HCT116 (cell line): Measurements from ENCODE around the gene MAFG. TPM values are rescaled to one million over a fixed set of nuclear protein-coding genes. Genes with fewer than 3 reads are reported as not detected.

Experiments
- ATAC-seq: fragments of 200-7000 bp; cut with Tn5 transposase; 2 replicates; pipeline ENCODE4 v1.9.1; 2020; ENCODE audit warnings: mild to moderate bottlenecking, moderate library complexity
- BruUV-seq: library from RNA; stranded (reverse); fragments of 400-500 nt; replicated peaks from 2 replicates; lab custom pipeline; 2021; lab: Mats Ljungman, UMichigan
- CTCF ChIA-PET: fragments of 300-600 bp; sonication (Branson Sonifier 250); formaldehyde crosslinking; loops from one replicate; lab custom pipeline; 2021; ENCODE audit warnings: antibody characterized with exemption; lab: Charles Lee
- POLR2A ChIA-PET: fragments of 300-600, 350-600 bp; sonication (Branson Sonifier 250); formaldehyde crosslinking; loops from one replicate; lab custom pipeline; 2021; ENCODE audit warnings: antibody characterized with exemption; lab: Charles Lee
- RAD21 ChIA-PET, 2 experiments: fragments of 300-600 bp; sonication (Branson Sonifier 250); formaldehyde crosslinking; loops; one replicate each; lab custom pipeline; 2023; ENCODE audit warnings: low total read pairs in 2 of 2; ENCODE audit not compliant: uncharacterized antibody in 2 of 2, unreplicated experiment in 2 of 2, low non-redundant PET in 1 of 2; lab: Charles Lee
- DNase-seq: peaks from one replicate; pipeline ENCODE4 v3.0.0-alpha.2; 2010; ENCODE audit warnings: low read depth, low spot score
- H2AFZ ChIP-seq: fragments of 200-600 bp; shearing (Covaris generic), sonication (generic); 2 replicates; pipeline ENCODE4 v1.6.1; 2017; ENCODE audit warnings: low read depth, mixed run types, mixed read lengths, antibody characterized with exemption, low read length; ENCODE audit not compliant: poor library complexity, severe bottlenecking
- H3K27ac ChIP-seq: 2 replicates; pipeline ENCODE4 v1.5.1; 2012; ENCODE audit warnings: low read depth, low read length
- H3K27me3 ChIP-seq: fragments of 200-600 bp; sonication (generic); 2 replicates; pipeline ENCODE4 v1.6.1; 2016; ENCODE audit warnings: mixed run types, low read length, mixed read lengths; ENCODE audit not compliant: insufficient read depth
- H3K36me3 ChIP-seq, 2 experiments: fragments of 200-500 bp in 1 of 2; fragments of 200-600 bp in 1 of 2; sonication (Bioruptor generic) in 1 of 2; sonication (generic) in 1 of 2; 2 replicates each; pipeline versions ENCODE4 v1.5.1 to v1.6.1; 2014 to 2016; ENCODE audit warnings: low read length in 2 of 2, inconsistent platforms in 1 of 2, mixed read lengths in 1 of 2, mixed run types in 1 of 2; ENCODE audit not compliant: insufficient read depth in 2 of 2, control insufficient read depth in 1 of 2
- H3K4me1 ChIP-seq, 2 experiments: fragments of 200-600 bp in 1 of 2; sonication (generic) in 1 of 2; 2 replicates each; pipeline versions ENCODE4 v1.5.1 to v1.6.1; 2012 to 2017; ENCODE audit warnings: low read length in 2 of 2, inconsistent platforms in 1 of 2, mild to moderate bottlenecking in 1 of 2, mixed read lengths in 1 of 2, mixed run types in 1 of 2, moderate library complexity in 1 of 2; ENCODE audit not compliant: insufficient read depth in 2 of 2, control insufficient read depth in 1 of 2
- H3K4me2 ChIP-seq: fragments of 200-600 bp; sonication (generic); 2 replicates; pipeline ENCODE4 v1.6.1; 2017; ENCODE audit warnings: mixed run types, low read length, mixed read lengths
- H3K4me3 ChIP-seq, 2 experiments: fragments of 200-600 bp in 1 of 2; sonication (generic) in 1 of 2; replicated peaks in 1 of 2; 2 replicates each; pipeline ENCODE4 v1.5.1; 2011 to 2016; ENCODE audit warnings: low read length in 2 of 2, control low read depth in 1 of 2, low read depth in 1 of 2, mild to moderate bottlenecking in 1 of 2, mixed read lengths in 1 of 2, mixed run types in 1 of 2
- H3K79me2 ChIP-seq: fragments of 200-600 bp; sonication (generic); 2 replicates; pipeline ENCODE4 v1.6.1; 2017; ENCODE audit warnings: mild to moderate bottlenecking, mixed run types, low read length, moderate library complexity, mixed read lengths; ENCODE audit not compliant: insufficient read depth
- H3K9ac ChIP-seq: fragments of 200-600 bp; sonication (generic); 2 replicates; pipeline ENCODE4 v1.6.1; 2016; ENCODE audit warnings: low read length, mixed read lengths
- H3K9me2 ChIP-seq: fragments of 200-600 bp; sonication (generic), shearing (Covaris generic); 2 replicates; pipeline ENCODE4 v1.6.1; 2017; ENCODE audit warnings: mixed run types, mild to moderate bottlenecking, moderate library complexity; ENCODE audit not compliant: insufficient read depth
- H3K9me3 ChIP-seq, 2 experiments: fragments of 200-500 bp in 1 of 2; fragments of 200-600 bp in 1 of 2; sonication (Bioruptor generic) in 1 of 2; sonication (generic) in 1 of 2; 2 replicates each; pipeline ENCODE4 v1.6.1; 2014 to 2017; ENCODE audit warnings: low read length in 2 of 2, mixed read lengths in 2 of 2, inconsistent platforms in 1 of 2, low read depth in 1 of 2, mild to moderate bottlenecking in 1 of 2, mixed run types in 1 of 2, moderate library complexity in 1 of 2; ENCODE audit not compliant: control insufficient read depth in 1 of 2, insufficient read depth in 1 of 2
- H4K20me1 ChIP-seq: fragments of 200-600 bp; sonication (generic), shearing (Covaris generic); 2 replicates; pipeline ENCODE4 v1.6.1; 2017; ENCODE audit warnings: mixed run types, mild to moderate bottlenecking, moderate library complexity; ENCODE audit not compliant: insufficient read depth
- CEBPB ChIP-seq: IDR thresholded peaks from 2 replicates; pipeline ENCODE4 v1.6.1; 2012; ENCODE audit warnings: low read depth
- EGR1 ChIP-seq: IDR thresholded peaks from 2 replicates; pipeline ENCODE4 v1.6.1; 2012; ENCODE audit warnings: low read depth
- ELF1 ChIP-seq: IDR thresholded peaks from 2 replicates; pipeline ENCODE4 v1.6.1; 2012; ENCODE audit warnings: low read depth, borderline replicate concordance
- EZH2 ChIP-seq: fragments of 200-600 bp; sonication (generic); IDR thresholded peaks from 2 replicates; pipeline ENCODE4 v1.6.1; 2017; ENCODE audit warnings: antibody characterized with exemption, mixed run types
- EZH2phosphoT487 ChIP-seq: fragments of 200-600 bp; IDR thresholded peaks from 2 replicates; pipeline ENCODE4 v1.6.1; 2018; ENCODE audit warnings: antibody characterized with exemption, borderline replicate concordance
- FOSL1 ChIP-seq: IDR thresholded peaks from 2 replicates; pipeline ENCODE4 v1.6.1; 2012; ENCODE audit warnings: low read depth
- JUND ChIP-seq: IDR thresholded peaks from 2 replicates; pipeline ENCODE4 v1.6.1; 2012
- POLR2AphosphoS5 ChIP-seq: IDR thresholded peaks from 2 replicates; pipeline ENCODE4 v1.6.1; 2011; ENCODE audit warnings: mild to moderate bottlenecking, low read depth, low read length, moderate library complexity
- SP1 ChIP-seq: IDR thresholded peaks from 2 replicates; pipeline ENCODE4 v1.6.1; 2012; ENCODE audit warnings: low read depth
- SRF ChIP-seq: IDR thresholded peaks from 2 replicates; pipeline ENCODE4 v1.6.1; 2012; ENCODE audit warnings: low read depth
- YY1 ChIP-seq: IDR thresholded peaks from 2 replicates; pipeline ENCODE4 v1.6.1; 2011; ENCODE audit warnings: low read length, low read depth, moderate library complexity, mild to moderate bottlenecking; ENCODE audit not compliant: insufficient replicate concordance; ENCODE audit errors: extremely low read depth
- ZFX ChIP-seq: fragments of 450-650 bp; IDR thresholded peaks from 2 replicates; pipeline ENCODE4 v1.6.1; 2017
- intact Hi-C: fragments of 100-400 bp; cut with micrococcal nuclease; formaldehyde crosslinking; loops from 2 replicates; pipeline ENCODE4 v1.10.0; 2022
- total RNA-seq: library from RNA; stranded (reverse); gene quantifications from one replicate; pipeline ENCODE4 v1.2.1, GENCODE V29; 2021; ENCODE audit not compliant: unreplicated experiment
- TF ChIP-seq, protein P1 (sequence below): IDR thresholded peaks from 2 replicates; pipeline ENCODE4 v1.6.1; 2012
- TF ChIP-seq, protein P2 (sequence below), 3 experiments: fragments of 200-600 bp in 1 of 3; sonication (generic) in 1 of 3; IDR thresholded peaks in 2 of 3; conservative IDR thresholded peaks in 1 of 3; 2 replicates each; pipeline ENCODE4 v1.5.1; 2012 to 2017; ENCODE audit warnings: low read depth in 2 of 3, low read length in 2 of 3, antibody characterized with exemption in 1 of 3, borderline replicate concordance in 1 of 3, control low read depth in 1 of 3, mild to moderate bottlenecking in 1 of 3, mixed read lengths in 1 of 3, mixed run types in 1 of 3, moderate library complexity in 1 of 3; ENCODE audit not compliant: insufficient read depth in 1 of 3

MAFG gene
- total RNA-seq, 1 experiment from 2014 or later: 46.8 TPM

- no peak for DNase-seq
- no peak for ATAC-seq
- no TSS peak for BruUV-seq
- Histone ChIP-seq H3K79me2 (no peaks in the 10 kb centered on the region), H4K20me1 (no peaks in the 10 kb centered on the region), H3K4me1 (peaks cover 11 to 22% of the 10 kb centered on the region in 2 experiments), H2AFZ (no peak overlapping the region), H3K36me3 (no peaks in the 10 kb centered on the region), H3K27me3 (no peaks in the 10 kb centered on the region), H3K4me3 (peak overlapping the region in 1 of 2 experiments; percentile 69; a peak in 1 of 4 replicates), H3K9me2 (no peaks in the 10 kb centered on the region), H3K9ac (no peak overlapping the region), H3K9me3 (no peaks in the 10 kb centered on the region), H3K4me2 (peak overlapping the region; percentile 99), H3K27ac (peak overlapping the region; percentile 67; the same call in 1 of the 2 replicates)
- intact Hi-C loops: loop anchor here (1.0 kb wide), 1 partner anchor 63 kb away; no protein-coding TSS in a partner anchor
- TF ChIP-seq JUND (no peak), POLR2AphosphoS5 (no peak), YY1 (no peak), CEBPB (no peak), SRF (no peak), EGR1 (no peak), ELF1 (no peak)
- RAD21 ChIA-PET: interaction anchor here (1.0 to 2.4 kb wide), 4 partner anchors 63 to 79 kb away, joined by 3 to 50 read pairs (median 25); partner anchors contain the start of genes CENPX (in 2 of the 2), LRRC45 (in 2 of the 2) and DCXR (in 1 of the 2)
- POLR2A ChIA-PET: interaction anchor here (1.0 kb wide), 2 partner anchors 42 to 58 kb away, joined by 3 to 4 read pairs; no protein-coding TSS in a partner anchor
- CTCF ChIA-PET: interaction anchor here (0.6 to 3.1 kb wide), 20 partner anchors 8 to 224 kb away, joined by 3 to 151 read pairs (median 4); partner anchors contain the start of genes ASPSCR1, CENPX, DCXR and LRRC45
These were observed 31.3 kb upstream of the MAFG start for GRCh38 chr17:81958633-81959342.

- no TSS peak for BruUV-seq
- Histone ChIP-seq H3K9me2 (no peaks in the 10 kb centered on the region), H3K4me3 (no peak overlapping the region), H4K20me1 (no peaks in the 10 kb centered on the region), H3K4me1 (peaks cover 11 to 22% of the 10 kb centered on the region in 2 experiments), H3K79me2 (no peaks in the 10 kb centered on the region), H3K27me3 (no peaks in the 10 kb centered on the region), H2AFZ (no peak overlapping the region), H3K9ac (no peak overlapping the region), H3K9me3 (no peaks in the 10 kb centered on the region), H3K27ac (no peak overlapping the region), H3K36me3 (no peaks in the 10 kb centered on the region), H3K4me2 (no peak overlapping the region)
- intact Hi-C loops: no loop called here
- ATAC-seq (no peak), DNase-seq (no peak)
- no peak for TF ChIP-seq SP1
- TF ChIP-seq, protein P1, sequence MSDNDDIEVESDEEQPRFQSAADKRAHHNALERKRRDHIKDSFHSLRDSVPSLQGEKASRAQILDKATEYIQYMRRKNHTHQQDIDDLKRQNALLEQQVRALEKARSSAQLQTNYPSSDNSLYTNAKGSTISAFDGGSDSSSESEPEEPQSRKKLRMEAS: no peak
- TF ChIP-seq ZFX: no peak
- no peak for TF ChIP-seq YY1
- no peak for TF ChIP-seq CEBPB
- TF ChIP-seq EZH2: no peak
- no peak for TF ChIP-seq EZH2phosphoT487
- TF ChIP-seq ELF1: no peak
- no peak for TF ChIP-seq FOSL1
- TF ChIP-seq, protein P2, sequence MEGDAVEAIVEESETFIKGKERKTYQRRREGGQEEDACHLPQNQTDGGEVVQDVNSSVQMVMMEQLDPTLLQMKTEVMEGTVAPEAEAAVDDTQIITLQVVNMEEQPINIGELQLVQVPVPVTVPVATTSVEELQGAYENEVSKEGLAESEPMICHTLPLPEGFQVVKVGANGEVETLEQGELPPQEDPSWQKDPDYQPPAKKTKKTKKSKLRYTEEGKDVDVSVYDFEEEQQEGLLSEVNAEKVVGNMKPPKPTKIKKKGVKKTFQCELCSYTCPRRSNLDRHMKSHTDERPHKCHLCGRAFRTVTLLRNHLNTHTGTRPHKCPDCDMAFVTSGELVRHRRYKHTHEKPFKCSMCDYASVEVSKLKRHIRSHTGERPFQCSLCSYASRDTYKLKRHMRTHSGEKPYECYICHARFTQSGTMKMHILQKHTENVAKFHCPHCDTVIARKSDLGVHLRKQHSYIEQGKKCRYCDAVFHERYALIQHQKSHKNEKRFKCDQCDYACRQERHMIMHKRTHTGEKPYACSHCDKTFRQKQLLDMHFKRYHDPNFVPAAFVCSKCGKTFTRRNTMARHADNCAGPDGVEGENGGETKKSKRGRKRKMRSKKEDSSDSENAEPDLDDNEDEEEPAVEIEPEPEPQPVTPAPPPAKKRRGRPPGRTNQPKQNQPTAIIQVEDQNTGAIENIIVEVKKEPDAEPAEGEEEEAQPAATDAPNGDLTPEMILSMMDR (IDR thresholded peaks at IDR 0.05 in 2 of 3, conservative IDR thresholded peaks at IDR 0.05 in 1 of 3; ENCODE audit: borderline replicate concordance in 1 of 3, insufficient read depth in 1 of 3, low read depth in 2 of 3, low read length in 2 of 3): no peak
- ChIA-PET POLR2A (no interaction called here), CTCF (interaction anchor here (0.6 kb wide), 1 partner anchor 64 kb away, joined by 3 read pairs; no protein-coding TSS in a partner anchor), RAD21 (no interaction called here)
These were observed 30.3 kb upstream of the MAFG start for GRCh38 chr17:81957691-81958432.
